Measurements from ENCODE around the gene DHRS12. TPM values are rescaled to one million over a fixed set of nuclear protein-coding genes. Genes with fewer than 3 reads are reported as not detected.

Gene DHRS12
- total RNA-seq, 3 donors from 2014 or later (not counting 1 experiment from before 2014, with no cell fraction given): 7.0 to 11.7 (median 10.4) TPM

GRCh38 chr13:51817717-51818116, 13.8 kb upstream of the DHRS12 start:
- Histone ChIP-seq H3K4me3 (ENCODE audit: low read length) (no peak overlapping the region), H3K9me3 (ENCODE audit: control insufficient read depth, insufficient read depth, low read length) (no peaks in the 10 kb centered on the region), H3K27ac (ENCODE audit: low read length) (no peak overlapping the region), H3K4me1 (ENCODE audit: control insufficient read depth, insufficient read depth, low read length) (peaks cover 32% of the 10 kb centered on the region), H3K27me3 (ENCODE audit: control insufficient read depth, insufficient read depth, low read length) (no peaks in the 10 kb centered on the region), H3K36me3 (ENCODE audit: control insufficient read depth, insufficient read depth, low read length) (no peaks in the 10 kb centered on the region)
- no peak for DNase-seq
- Mint-ChIP-seq H3K4me3 (no peak overlapping the region), H3K36me3 (no peaks in the 10 kb centered on the region), H3K9me3 (no peaks in the 10 kb centered on the region), H3K27me3 (ENCODE audit: low read depth in 2 of 2) (peaks cover 7 to 9% of the 10 kb centered on the region in 2 donors), H3K4me1 (peaks cover 33 to 35% of the 10 kb centered on the region in 2 donors), H3K27ac (no peak overlapping the region)
- TF ChIP-seq, protein P1, sequence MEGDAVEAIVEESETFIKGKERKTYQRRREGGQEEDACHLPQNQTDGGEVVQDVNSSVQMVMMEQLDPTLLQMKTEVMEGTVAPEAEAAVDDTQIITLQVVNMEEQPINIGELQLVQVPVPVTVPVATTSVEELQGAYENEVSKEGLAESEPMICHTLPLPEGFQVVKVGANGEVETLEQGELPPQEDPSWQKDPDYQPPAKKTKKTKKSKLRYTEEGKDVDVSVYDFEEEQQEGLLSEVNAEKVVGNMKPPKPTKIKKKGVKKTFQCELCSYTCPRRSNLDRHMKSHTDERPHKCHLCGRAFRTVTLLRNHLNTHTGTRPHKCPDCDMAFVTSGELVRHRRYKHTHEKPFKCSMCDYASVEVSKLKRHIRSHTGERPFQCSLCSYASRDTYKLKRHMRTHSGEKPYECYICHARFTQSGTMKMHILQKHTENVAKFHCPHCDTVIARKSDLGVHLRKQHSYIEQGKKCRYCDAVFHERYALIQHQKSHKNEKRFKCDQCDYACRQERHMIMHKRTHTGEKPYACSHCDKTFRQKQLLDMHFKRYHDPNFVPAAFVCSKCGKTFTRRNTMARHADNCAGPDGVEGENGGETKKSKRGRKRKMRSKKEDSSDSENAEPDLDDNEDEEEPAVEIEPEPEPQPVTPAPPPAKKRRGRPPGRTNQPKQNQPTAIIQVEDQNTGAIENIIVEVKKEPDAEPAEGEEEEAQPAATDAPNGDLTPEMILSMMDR (IDR thresholded peaks at IDR 0.05): no peak
- WGBS (ENCODE audit: insufficient coverage): 92% methylated on average over 8 of the region's 8 CpGs
- no peak for ATAC-seq
- intact Hi-C loops (cut with micrococcal nuclease): no loop called here

GRCh38 chr13:51816604-51817249, 12.8 kb upstream of the DHRS12 start:
- Histone ChIP-seq H3K4me3 (ENCODE audit: low read length) (no peak overlapping the region), H3K36me3 (ENCODE audit: control insufficient read depth, insufficient read depth, low read length) (no peaks in the 10 kb centered on the region), H3K27me3 (ENCODE audit: control insufficient read depth, insufficient read depth, low read length) (no peaks in the 10 kb centered on the region), H3K27ac (ENCODE audit: low read length) (no peak overlapping the region), H3K9me3 (ENCODE audit: control insufficient read depth, insufficient read depth, low read length) (no peaks in the 10 kb centered on the region), H3K4me1 (ENCODE audit: control insufficient read depth, insufficient read depth, low read length) (peaks cover 30% of the 10 kb centered on the region)
- no peak for ATAC-seq
- intact Hi-C loops (cut with micrococcal nuclease): no loop called here
- Mint-ChIP-seq H3K27ac (no peak overlapping the region), H3K36me3 (no peaks in the 10 kb centered on the region), H3K4me3 (no peak overlapping the region), H3K9me3 (no peaks in the 10 kb centered on the region), H3K4me1 (peaks cover 29 to 30% of the 10 kb centered on the region in 2 donors), H3K27me3 (ENCODE audit: low read depth in 2 of 2) (peaks cover 7 to 9% of the 10 kb centered on the region in 2 donors)
- 87% methylated on average over 19 of the region's 19 CpGs for WGBS (ENCODE audit: insufficient coverage)
- TF ChIP-seq, protein P1 (IDR thresholded peaks at IDR 0.05): no peak
- DNase-seq: no peak

GRCh38 chr13:51815848-51816247, 11.9 kb upstream of the DHRS12 start:
- Histone ChIP-seq H3K27ac (ENCODE audit: low read length) (no peak overlapping the region), H3K4me1 (ENCODE audit: control insufficient read depth, insufficient read depth, low read length) (peaks cover 32% of the 10 kb centered on the region), H3K9me3 (ENCODE audit: control insufficient read depth, insufficient read depth, low read length) (no peaks in the 10 kb centered on the region), H3K4me3 (ENCODE audit: low read length) (no peak overlapping the region), H3K36me3 (ENCODE audit: control insufficient read depth, insufficient read depth, low read length) (no peaks in the 10 kb centered on the region), H3K27me3 (ENCODE audit: control insufficient read depth, insufficient read depth, low read length) (no peaks in the 10 kb centered on the region)
- intact Hi-C loops (cut with micrococcal nuclease): loop anchor here (1.0 to 2.0 kb wide), 4 partner anchors 16 to 385 kb away; no protein-coding TSS in a partner anchor
- DNase-seq (no peak), ATAC-seq (no peak)
- TF ChIP-seq, protein P1 (IDR thresholded peaks at IDR 0.05): no peak
- Mint-ChIP-seq H3K36me3 (no peaks in the 10 kb centered on the region), H3K9me3 (no peaks in the 10 kb centered on the region), H3K4me1 (peaks cover 24 to 26% of the 10 kb centered on the region in 2 donors), H3K27me3 (ENCODE audit: low read depth in 2 of 2) (peaks cover 7 to 9% of the 10 kb centered on the region in 2 donors), H3K27ac (no peak overlapping the region), H3K4me3 (no peak overlapping the region)
- WGBS (ENCODE audit: insufficient coverage): 90% methylated on average over 11 of the region's 11 CpGs
